Retina (tissue), 1 donor: ENCODE results near the gene PTTG2.
"Not testable (repeated sequence)": the region's sequence is repeated elsewhere in the genome, so short reads cannot be mapped to it uniquely, and the experiment has no call there.

Experiments used
- DNase-seq: peaks from one replicate; pipeline ENCODE4 v3.0.0-alpha.2; 2016

PTTG2 gene

GRCh38 chr4:37960098-37960497 lies at the start of gene PTTG2:
TSS of gene PTTG2 (plus strand) at chr4:37960398. CDS start at chr4:37960435, 37 bp downstream.
- no peak for DNase-seq

GRCh38 chr4:37914539-37914938 lies 45.7 kb upstream of the PTTG2 start:
- DNase-seq: no peak

- no peak for DNase-seq
Measured at GRCh38 chr4:37917388-37917787, 42.8 kb upstream of the PTTG2 start.

GRCh38 chr4:37918653-37919052 lies 41.5 kb upstream of the PTTG2 start:
- no peak for DNase-seq

- no peak for DNase-seq
Measured at GRCh38 chr4:37922328-37922727, 37.9 kb upstream of the PTTG2 start.

GRCh38 chr4:37923089-37923488 lies 37.1 kb upstream of the PTTG2 start:
- DNase-seq: not testable (repeated sequence)

- no peak for DNase-seq
Measured at GRCh38 chr4:37924946-37925345, 35.3 kb upstream of the PTTG2 start.

GRCh38 chr4:37927434-37927833 lies 32.8 kb upstream of the PTTG2 start:
- no peak for DNase-seq

- DNase-seq: no peak
Measured at GRCh38 chr4:37928426-37929416, 31.5 kb upstream of the PTTG2 start.

GRCh38 chr4:37934096-37934495 lies 26.1 kb upstream of the PTTG2 start:
- DNase-seq: no peak

- DNase-seq: no peak
Measured at GRCh38 chr4:37934609-37935008, 25.6 kb upstream of the PTTG2 start.

- no peak for DNase-seq
Measured at GRCh38 chr4:37935026-37935425, 25.2 kb upstream of the PTTG2 start.

GRCh38 chr4:37936889-37937498 lies 23.2 kb upstream of the PTTG2 start:
- no peak for DNase-seq

- DNase-seq: no peak
Measured at GRCh38 chr4:37938208-37938607, 22.0 kb upstream of the PTTG2 start.

- DNase-seq: no peak
Measured at GRCh38 chr4:37946503-37947179, 13.6 kb upstream of the PTTG2 start.

- no peak for DNase-seq
Measured at GRCh38 chr4:37948542-37948941, 11.7 kb upstream of the PTTG2 start.

GRCh38 chr4:37949636-37950426 lies 10.4 kb upstream of the PTTG2 start:
- DNase-seq: no peak

GRCh38 chr4:37951461-37952352 lies 8.5 kb upstream of the PTTG2 start:
- no peak for DNase-seq

GRCh38 chr4:37953156-37953555 lies 7.0 kb upstream of the PTTG2 start:
- no peak for DNase-seq

- DNase-seq: no peak
Measured at GRCh38 chr4:37953620-37954293, 6.4 kb upstream of the PTTG2 start.

- DNase-seq: no peak
Measured at GRCh38 chr4:37956941-37957340, 3.3 kb upstream of the PTTG2 start.
